GM18520 (cell line): Measurements from ENCODE around the gene IL4R.
"Not testable (repeated sequence)": the region's sequence is repeated elsewhere in the genome, so short reads cannot be mapped to it uniquely, and the experiment has no call there.

ENCODE experiments used
- ATAC-seq: cut with Tn5 transposase; IDR thresholded peaks from one replicate; pipeline ENCODE4 v1.9.1; 2021; ENCODE audit not compliant: unreplicated experiment

IL4R gene

GRCh38 chr16:27287887-27288286, 25.9 kb upstream of the IL4R start:
- no peak for ATAC-seq

DNA sequence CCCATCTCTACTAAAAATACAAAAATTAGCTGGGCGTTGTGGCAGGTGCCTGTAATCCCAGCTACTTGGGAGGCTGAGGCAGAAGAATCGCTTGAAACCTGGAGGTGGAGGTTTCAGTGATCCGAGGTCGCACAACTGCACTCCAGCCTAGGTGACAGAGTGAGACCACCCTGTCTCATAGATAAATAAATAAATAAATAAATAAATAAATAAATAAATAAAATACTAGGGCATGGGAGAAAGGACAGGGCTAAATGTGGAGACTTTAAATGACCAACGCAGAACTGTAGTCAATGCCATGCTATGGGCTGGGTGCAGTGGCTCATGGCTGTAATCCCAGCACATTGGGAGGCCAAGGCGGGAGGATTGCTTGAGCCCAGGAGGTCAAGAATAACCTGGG, 25.5 kb upstream of the IL4R start:
- ATAC-seq = not testable (repeated sequence)

DNA sequence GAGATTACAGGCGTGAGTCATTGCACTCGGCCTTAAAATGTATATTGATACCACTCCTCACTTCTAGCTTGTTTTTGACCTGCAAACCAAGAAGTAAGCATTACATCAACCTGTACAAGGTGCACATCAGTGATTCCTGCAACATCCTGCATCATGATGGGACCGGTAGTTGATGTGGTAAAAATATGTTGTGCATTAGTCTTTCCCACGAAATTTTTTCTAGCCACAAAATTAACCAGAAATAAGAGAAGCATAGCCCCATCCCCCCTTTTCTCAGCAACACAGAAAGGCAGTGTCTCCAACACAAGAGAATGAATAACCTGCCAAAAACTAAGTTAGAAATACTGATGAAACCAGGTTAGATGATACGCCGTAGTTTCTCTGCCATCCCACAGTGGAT, 24.1 kb upstream of the IL4R start:
- ATAC-seq = no peak

GRCh38 chr16:27290562-27290961, 23.2 kb upstream of the IL4R start:
- ATAC-seq = no peak

DNA sequence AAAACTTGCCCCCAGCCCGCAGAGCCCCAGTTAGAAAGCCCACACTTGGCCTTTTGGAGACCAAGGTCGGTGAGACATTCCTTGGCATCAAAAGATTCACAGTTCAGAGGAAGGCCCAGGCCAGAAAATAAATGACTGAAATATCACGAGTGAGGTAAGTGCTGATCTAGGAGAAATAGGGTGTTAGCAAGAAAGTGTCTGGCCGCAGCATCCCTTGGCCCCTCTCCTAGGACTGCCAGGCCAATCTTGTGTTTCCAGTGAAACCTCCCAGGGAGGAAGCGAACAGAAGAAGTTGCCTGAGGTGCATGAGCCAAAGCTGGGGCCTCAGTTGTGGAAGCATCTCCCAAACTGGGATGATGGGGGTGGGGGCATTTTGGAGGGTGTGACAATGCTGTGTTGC, 22.7 kb upstream of the IL4R start:
- no peak for ATAC-seq

- no peak for ATAC-seq
These were observed 22.0 kb upstream of the IL4R start for GRCh38 chr16:27291722-27292240.

DNA sequence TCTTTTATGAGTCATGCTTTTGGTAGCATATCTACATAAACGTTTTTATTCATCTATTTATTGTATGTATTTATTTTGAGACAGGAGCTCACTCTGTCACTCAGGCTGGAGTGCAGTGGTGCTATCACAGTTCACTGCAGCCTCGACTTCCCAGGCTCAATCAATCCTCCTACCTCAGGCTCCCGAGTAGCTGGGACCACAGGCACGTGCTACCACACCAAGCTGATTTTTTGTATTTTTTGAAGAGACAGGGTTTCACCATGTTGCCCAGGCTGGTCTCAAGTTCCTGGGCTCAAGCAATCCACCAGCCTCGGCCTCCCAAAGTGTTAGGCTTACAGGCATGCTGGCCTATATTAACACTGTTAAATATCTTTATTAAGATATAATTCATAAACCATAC, 20.4 kb upstream of the IL4R start:
- no peak for ATAC-seq

GRCh38 chr16:27298132-27298531, 15.6 kb upstream of the IL4R start:
- no peak for ATAC-seq

DNA sequence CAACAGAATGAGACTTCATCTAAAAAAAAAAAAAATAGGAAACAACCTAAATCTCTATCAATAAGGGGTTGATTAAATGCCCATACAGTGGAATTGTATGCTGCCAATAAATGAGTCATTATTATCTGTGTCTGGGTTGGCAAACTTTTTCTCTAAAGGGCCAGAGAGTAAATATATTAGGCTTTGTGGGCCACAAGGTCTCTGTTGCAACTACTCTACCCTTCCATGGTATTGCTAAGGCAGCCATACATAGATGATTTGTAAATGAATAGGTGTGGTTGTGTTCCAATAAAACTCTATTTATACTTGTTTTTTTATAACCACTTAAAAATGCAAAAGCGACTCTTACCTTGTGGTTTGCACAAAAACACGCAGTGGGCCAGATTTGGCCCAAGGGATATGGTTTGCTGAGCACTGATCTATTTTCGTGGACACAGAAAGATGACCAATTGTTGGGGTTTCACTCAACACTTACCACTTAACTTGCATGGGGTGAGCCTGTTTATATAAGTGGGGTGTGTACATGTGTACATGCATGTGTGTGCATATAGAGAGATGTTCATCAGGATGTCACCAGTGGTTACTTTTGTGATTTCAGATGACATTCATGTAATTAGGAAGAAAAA, 12.4 kb upstream of the IL4R start:
- ATAC-seq = no peak

GRCh38 chr16:27302126-27302525, 11.6 kb upstream of the IL4R start:
- no peak for ATAC-seq

GRCh38 chr16:27303256-27304100, 10.3 kb upstream of the IL4R start:
- ATAC-seq = no peak

GRCh38 chr16:27304102-27304501, 9.7 kb upstream of the IL4R start:
- ATAC-seq = no peak

- no peak for ATAC-seq
These were observed 8.7 kb upstream of the IL4R start for GRCh38 chr16:27304881-27305745.

DNA sequence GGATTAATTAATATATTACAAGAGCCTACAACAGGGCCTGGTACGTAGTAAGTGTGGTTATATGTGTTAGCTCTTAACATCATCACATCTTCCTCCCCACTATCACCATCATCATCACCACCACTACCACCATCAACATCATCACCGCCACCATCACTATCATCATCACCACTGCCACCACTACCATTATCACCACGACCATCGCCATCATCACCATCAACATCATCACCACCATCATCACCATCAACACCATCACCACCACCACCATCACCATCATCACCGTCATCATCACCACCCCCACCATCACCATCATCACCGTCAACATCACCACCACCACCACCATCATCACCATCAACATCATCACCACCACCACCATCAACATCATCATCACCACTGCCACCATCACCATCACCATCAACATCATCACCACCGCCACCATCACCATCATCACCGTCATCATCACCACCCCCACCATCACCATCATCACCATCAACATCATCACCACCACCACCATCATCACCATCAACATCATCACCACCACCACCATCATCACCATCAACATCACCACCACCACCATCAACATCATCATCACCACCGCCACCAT, 7.8 kb upstream of the IL4R start:
- ATAC-seq = no peak

GRCh38 chr16:27308792-27309191, 5.0 kb upstream of the IL4R start:
- ATAC-seq = no peak

GRCh38 chr16:27310576-27311447, 3.0 kb upstream of the IL4R start:
- ATAC-seq = no peak

GRCh38 chr16:27311448-27311830, 2.3 kb upstream of the IL4R start:
- no peak for ATAC-seq

DNA sequence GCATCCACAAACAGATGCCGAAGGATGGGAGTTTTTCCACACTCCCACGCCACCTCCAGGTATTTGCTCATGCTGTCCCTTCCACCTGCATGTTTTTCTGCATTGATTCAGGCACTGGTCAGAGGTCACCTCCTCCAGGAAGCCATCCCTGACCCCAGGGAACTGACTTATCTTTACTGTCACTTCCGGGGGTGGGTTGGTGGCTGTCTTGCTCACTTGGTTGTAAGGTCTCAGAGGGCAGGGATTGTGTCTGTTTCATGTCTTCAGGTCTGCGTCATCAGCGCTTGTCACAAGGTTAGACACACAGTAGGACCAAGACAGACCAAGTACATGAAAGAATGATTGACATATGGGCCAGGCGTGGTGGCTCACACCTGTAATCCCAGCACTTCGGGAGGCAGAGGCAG, 1.9 kb upstream of the IL4R start:
- ATAC-seq = no peak

GRCh38 chr16:27312580-27313421, 973 bp upstream of the IL4R start:
- ATAC-seq = no peak
